ENCODE measurements around the gene RAPGEF1. TPM values are rescaled to one million over a fixed set of nuclear protein-coding genes. Genes with fewer than 3 reads are reported as not detected.

RAPGEF1 gene
- total RNA-seq, 1 experiment from 2014 or later = 61.5 TPM

GRCh38 chr9:131628459-131629225, 111.2 kb downstream of the RAPGEF1 start:
- CTCF ChIA-PET = no interaction called here
- H3K4me3 ChIP-seq (ENCODE audit: low read depth, low read length, poor library complexity, severe bottlenecking) = no peak overlapping the region
- POLR2A ChIA-PET (ENCODE audit: low non-redundant PET) = no interaction called here
- TF ChIP-seq CTCF (conservative IDR thresholded peaks at IDR 0.05; ENCODE audit: low read depth, low read length) (no peak), EZH2 (IDR thresholded peaks at IDR 0.05; ENCODE audit: borderline replicate concordance, low read depth, low read length, poor library complexity, severe bottlenecking) (no peak)
- BruUV-seq (replicated peaks) = no TSS peak
- H3K9me3 ChIP-seq (ENCODE audit: low read depth, low read length, poor library complexity, severe bottlenecking) = no peaks in the 10 kb centered on the region
- intact Hi-C loops (cut with micrococcal nuclease; ENCODE audit: unreplicated experiment) = no loop called here
- no peak overlapping the region for H3K27ac ChIP-seq (ENCODE audit: low read depth, low read length, poor library complexity, severe bottlenecking)
- H3K36me3 ChIP-seq (ENCODE audit: insufficient read depth, low read length, poor library complexity, severe bottlenecking) = no peaks in the 10 kb centered on the region
- H3K27me3 ChIP-seq (replicated peaks; ENCODE audit: insufficient read depth, low read depth, low read length, poor library complexity) = no peaks in the 10 kb centered on the region
- no peak for DNase-seq (ENCODE audit: low spot score)
- H3K4me1 ChIP-seq (ENCODE audit: insufficient read depth, low read length, poor library complexity, severe bottlenecking) = no peaks in the 10 kb centered on the region

- H3K27ac ChIP-seq (ENCODE audit: low read depth, low read length, poor library complexity, severe bottlenecking) = no peak overlapping the region
- no peaks in the 10 kb centered on the region for H3K36me3 ChIP-seq (ENCODE audit: insufficient read depth, low read length, poor library complexity, severe bottlenecking)
- no peaks in the 10 kb centered on the region for H3K9me3 ChIP-seq (ENCODE audit: low read depth, low read length, poor library complexity, severe bottlenecking)
- intact Hi-C loops (cut with micrococcal nuclease; ENCODE audit: unreplicated experiment) = no loop called here
- POLR2A ChIA-PET (ENCODE audit: low non-redundant PET) = no interaction called here
- CTCF ChIA-PET = interaction anchor here (0.6 to 0.7 kb wide), 2 partner anchors 41 to 1339 kb away, joined by 4 to 9 read pairs; no protein-coding TSS in a partner anchor
- H3K27me3 ChIP-seq (replicated peaks; ENCODE audit: insufficient read depth, low read depth, low read length, poor library complexity) = no peaks in the 10 kb centered on the region
- no peaks in the 10 kb centered on the region for H3K4me1 ChIP-seq (ENCODE audit: insufficient read depth, low read length, poor library complexity, severe bottlenecking)
- BruUV-seq (replicated peaks) = no TSS peak
- no peak for TF ChIP-seq CTCF (conservative IDR thresholded peaks at IDR 0.05; ENCODE audit: low read depth, low read length)
- no peak for TF ChIP-seq EZH2 (IDR thresholded peaks at IDR 0.05; ENCODE audit: borderline replicate concordance, low read depth, low read length, poor library complexity, severe bottlenecking)
- no peak overlapping the region for H3K4me3 ChIP-seq (ENCODE audit: low read depth, low read length, poor library complexity, severe bottlenecking)
- no peak for DNase-seq (ENCODE audit: low spot score)
These were observed 112.0 kb downstream of the RAPGEF1 start for GRCh38 chr9:131627648-131628458.

- Histone ChIP-seq H3K9me3 (ENCODE audit: low read depth, low read length, poor library complexity, severe bottlenecking) (no peaks in the 10 kb centered on the region), H3K27me3 (replicated peaks; ENCODE audit: insufficient read depth, low read depth, low read length, poor library complexity) (no peaks in the 10 kb centered on the region), H3K4me1 (ENCODE audit: insufficient read depth, low read length, poor library complexity, severe bottlenecking) (no peaks in the 10 kb centered on the region), H3K36me3 (ENCODE audit: insufficient read depth, low read length, poor library complexity, severe bottlenecking) (no peaks in the 10 kb centered on the region), H3K27ac (ENCODE audit: low read depth, low read length, poor library complexity, severe bottlenecking) (no peak overlapping the region), H3K4me3 (ENCODE audit: low read depth, low read length, poor library complexity, severe bottlenecking) (no peak overlapping the region)
- TF ChIP-seq CTCF (conservative IDR thresholded peaks at IDR 0.05; ENCODE audit: low read depth, low read length) = no peak
- no peak for TF ChIP-seq EZH2 (IDR thresholded peaks at IDR 0.05; ENCODE audit: borderline replicate concordance, low read depth, low read length, poor library complexity, severe bottlenecking)
- intact Hi-C loops (cut with micrococcal nuclease; ENCODE audit: unreplicated experiment) = no loop called here
- CTCF ChIA-PET = interaction anchor here (0.6 to 0.7 kb wide), 2 partner anchors 41 to 1339 kb away, joined by 4 to 9 read pairs; no protein-coding TSS in a partner anchor
- POLR2A ChIA-PET (ENCODE audit: low non-redundant PET) = no interaction called here
- no TSS peak for BruUV-seq (replicated peaks)
- no peak for DNase-seq (ENCODE audit: low spot score)
These were observed 112.6 kb downstream of the RAPGEF1 start for GRCh38 chr9:131627326-131627647.

Measured in A673 (cell line).